SU-DHL-6 (cell line): ENCODE results near the gene SLC5A5.

Source experiments
- H2AFZ ChIP-seq: fragments of 200-600 bp; sonication (generic); 2 replicates; pipeline ENCODE4 v1.6.1; 2014; ENCODE audit warnings: low read depth, mild to moderate bottlenecking, moderate library complexity, mixed read lengths, antibody characterized with exemption, low read length; ENCODE audit not compliant: severe bottlenecking
- H3F3A ChIP-seq: fragments of 200-600 bp; shearing (Covaris generic); 2 replicates; pipeline ENCODE4 v1.6.0; 2016; ENCODE audit warnings: antibody characterized with exemption, mild to moderate bottlenecking; ENCODE audit not compliant: insufficient read depth
- H3K27ac ChIP-seq: fragments of 200-600 bp; sonication (generic); 2 replicates; pipeline ENCODE4 v1.5.1; 2016; ENCODE audit warnings: low read depth, mild to moderate bottlenecking, low read length, moderate library complexity, mixed read lengths
- H3K27me3 ChIP-seq: fragments of 200-600 bp; sonication (generic), shearing (Covaris generic); 2 replicates; pipeline ENCODE4 v1.6.0; 2014; ENCODE audit warnings: mild to moderate bottlenecking, low read length
- H3K36me3 ChIP-seq: fragments of 200-600 bp; sonication (generic); 2 replicates; pipeline ENCODE4 v1.6.1; 2014; ENCODE audit warnings: mild to moderate bottlenecking, low read length, mixed read lengths
- H3K4me2 ChIP-seq: fragments of 300-600, 200-600 bp; shearing (Covaris generic), sonication (generic); 2 replicates; pipeline ENCODE4 v1.6.0; 2014; ENCODE audit warnings: low read length, low read depth, mild to moderate bottlenecking; ENCODE audit not compliant: poor library complexity, severe bottlenecking
- H3K4me3 ChIP-seq: fragments of 200-600 bp; sonication (generic); 2 replicates; pipeline ENCODE4 v1.5.1; 2014; ENCODE audit warnings: antibody characterized with exemption, low read length, mild to moderate bottlenecking, mixed read lengths; ENCODE audit not compliant: insufficient read depth, poor library complexity, severe bottlenecking
- H3K79me2 ChIP-seq: fragments of 200-600 bp; sonication (generic); 2 replicates; pipeline ENCODE4 v1.6.1; 2014; ENCODE audit warnings: mild to moderate bottlenecking, low read length, moderate library complexity; ENCODE audit not compliant: insufficient read depth
- H3K9ac ChIP-seq: fragments of 200-600 bp; sonication (generic); 2 replicates; pipeline ENCODE4 v1.7.0; 2014; ENCODE audit warnings: mild to moderate bottlenecking, low read length
- H3K9me2 ChIP-seq: fragments of 200-600 bp; sonication (generic); replicated peaks from 2 replicates; pipeline ENCODE4 v1.6.1; 2014; ENCODE audit warnings: low read length; ENCODE audit not compliant: insufficient read depth
- H3K9me3 ChIP-seq: fragments of 200-600 bp; sonication (generic); 2 replicates; pipeline ENCODE4 v1.6.1; 2014; ENCODE audit warnings: low read length, mixed read lengths; ENCODE audit not compliant: insufficient read depth
- H4K20me1 ChIP-seq: fragments of 200-600 bp; sonication (generic); 2 replicates; pipeline ENCODE4 v1.6.1; 2014; ENCODE audit warnings: low read depth, mild to moderate bottlenecking, antibody characterized with exemption, low read length, moderate library complexity, mixed read lengths
- EZH2phosphoT487 ChIP-seq: fragments of 200-600 bp; sonication (generic), shearing (Covaris generic); conservative IDR thresholded peaks from 2 replicates; pipeline ENCODE4 v1.6.1; 2018; ENCODE audit warnings: mild to moderate bottlenecking, antibody characterized with exemption, low read length, moderate library complexity, mixed read lengths
- TF ChIP-seq, protein P1 (sequence below): fragments of 200-600 bp; sonication (generic); IDR thresholded peaks from one replicate; pipeline ENCODE4 v1.5.1; 2017; ENCODE audit warnings: antibody characterized with exemption, mild to moderate bottlenecking, low read length, moderate library complexity; ENCODE audit not compliant: insufficient read depth, poor library complexity, severe bottlenecking

Gene SLC5A5

DNA sequence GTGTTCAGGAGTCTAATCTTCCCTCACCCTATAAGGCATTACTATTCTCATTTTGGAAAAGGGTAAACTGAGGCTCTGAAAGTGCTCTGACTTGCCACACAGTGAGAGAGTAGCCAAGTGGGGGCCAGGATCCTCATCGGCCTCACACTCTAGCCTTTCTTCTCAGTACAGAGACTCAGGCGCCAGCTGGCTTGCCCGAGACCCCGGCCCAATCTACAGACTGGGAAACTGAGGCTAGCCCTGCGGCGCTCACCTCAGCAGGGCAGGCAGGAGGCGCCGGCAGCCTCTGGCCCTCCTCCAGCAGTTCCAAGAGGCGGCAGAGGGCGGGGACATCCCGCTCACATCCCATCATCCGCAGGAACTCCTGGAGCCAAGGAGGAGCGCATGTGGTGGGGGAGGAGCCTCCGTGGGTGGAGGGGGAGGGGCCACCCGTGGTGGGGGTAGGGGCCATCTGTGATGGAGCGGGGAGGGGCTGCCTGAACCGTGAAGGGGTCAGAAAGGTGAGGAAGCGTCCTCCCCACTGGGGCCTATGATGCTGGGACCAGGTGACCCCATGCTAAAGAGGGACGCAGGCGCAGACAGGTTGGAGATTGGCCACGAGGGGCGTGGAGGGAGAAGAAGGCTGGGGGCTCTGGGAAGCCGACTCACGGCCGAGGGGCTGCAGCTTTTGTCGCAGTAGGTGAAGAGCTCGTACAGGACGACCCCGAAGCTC, 41.7 kb upstream of the SLC5A5 start:
- Histone ChIP-seq H3K27me3 (no peaks in the 10 kb centered on the region), H3K4me3 (no peak overlapping the region), H2AFZ (no peak overlapping the region), H3K4me2 (no peak overlapping the region), H3K79me2 (no peaks in the 10 kb centered on the region), H3F3A (no peaks in the 10 kb centered on the region), H3K9ac (no peak overlapping the region), H3K9me3 (no peaks in the 10 kb centered on the region), H4K20me1 (no peaks in the 10 kb centered on the region), H3K9me2 (no peaks in the 10 kb centered on the region), H3K36me3 (no peaks in the 10 kb centered on the region), H3K27ac (no peak overlapping the region)
- TF ChIP-seq EZH2phosphoT487: no peak
- TF ChIP-seq, protein P1, sequence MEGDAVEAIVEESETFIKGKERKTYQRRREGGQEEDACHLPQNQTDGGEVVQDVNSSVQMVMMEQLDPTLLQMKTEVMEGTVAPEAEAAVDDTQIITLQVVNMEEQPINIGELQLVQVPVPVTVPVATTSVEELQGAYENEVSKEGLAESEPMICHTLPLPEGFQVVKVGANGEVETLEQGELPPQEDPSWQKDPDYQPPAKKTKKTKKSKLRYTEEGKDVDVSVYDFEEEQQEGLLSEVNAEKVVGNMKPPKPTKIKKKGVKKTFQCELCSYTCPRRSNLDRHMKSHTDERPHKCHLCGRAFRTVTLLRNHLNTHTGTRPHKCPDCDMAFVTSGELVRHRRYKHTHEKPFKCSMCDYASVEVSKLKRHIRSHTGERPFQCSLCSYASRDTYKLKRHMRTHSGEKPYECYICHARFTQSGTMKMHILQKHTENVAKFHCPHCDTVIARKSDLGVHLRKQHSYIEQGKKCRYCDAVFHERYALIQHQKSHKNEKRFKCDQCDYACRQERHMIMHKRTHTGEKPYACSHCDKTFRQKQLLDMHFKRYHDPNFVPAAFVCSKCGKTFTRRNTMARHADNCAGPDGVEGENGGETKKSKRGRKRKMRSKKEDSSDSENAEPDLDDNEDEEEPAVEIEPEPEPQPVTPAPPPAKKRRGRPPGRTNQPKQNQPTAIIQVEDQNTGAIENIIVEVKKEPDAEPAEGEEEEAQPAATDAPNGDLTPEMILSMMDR: no peak

DNA sequence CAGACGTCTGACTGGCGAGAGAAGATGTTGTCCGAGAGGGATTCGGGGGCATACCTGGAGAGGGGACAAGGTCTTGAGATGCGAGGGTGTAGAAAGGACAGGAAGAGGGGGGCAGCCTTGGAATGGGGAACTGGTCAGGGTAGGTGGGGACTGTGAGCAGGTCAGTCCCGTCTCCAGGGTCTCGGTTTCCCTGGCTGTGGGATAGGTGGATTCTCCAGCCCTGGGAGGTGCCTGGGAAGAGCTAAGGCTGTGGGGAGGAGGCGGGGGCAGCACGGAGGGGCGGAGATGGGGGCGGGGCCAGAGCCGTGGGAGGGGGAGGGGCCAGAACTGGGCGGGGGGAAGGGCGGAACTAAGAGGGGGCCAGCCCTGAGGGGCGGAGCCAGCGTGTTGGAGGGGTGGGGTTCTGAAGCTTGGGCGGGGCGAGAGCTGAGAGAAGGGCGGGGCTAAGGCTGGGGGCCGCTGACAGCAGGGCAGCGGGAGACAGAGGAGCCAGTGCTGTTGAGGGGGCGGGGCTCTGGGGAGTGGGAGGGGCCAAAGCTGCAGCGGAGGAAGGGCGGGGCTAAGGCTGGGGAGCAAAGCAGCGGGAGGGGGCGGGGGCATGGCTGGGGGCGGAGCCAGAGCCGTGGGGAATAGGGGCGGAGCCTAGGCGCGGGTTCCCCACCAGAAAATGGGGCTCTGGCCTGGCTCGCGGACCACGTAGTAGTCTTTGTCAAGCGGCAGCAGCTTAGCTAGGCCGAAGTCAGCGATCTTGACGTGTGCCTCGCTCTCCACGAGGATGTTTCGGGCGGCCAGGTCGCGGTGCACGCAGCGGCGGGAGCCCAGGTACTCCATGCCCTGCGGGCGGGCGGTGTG, 41.0 kb upstream of the SLC5A5 start:
- Histone ChIP-seq H3K9ac (no peak overlapping the region), H3K36me3 (no peaks in the 10 kb centered on the region), H3K27ac (no peak overlapping the region), H3K27me3 (no peaks in the 10 kb centered on the region), H3K9me2 (no peaks in the 10 kb centered on the region), H3F3A (no peaks in the 10 kb centered on the region), H4K20me1 (no peaks in the 10 kb centered on the region), H2AFZ (no peak overlapping the region), H3K4me3 (no peak overlapping the region), H3K79me2 (no peaks in the 10 kb centered on the region), H3K9me3 (no peaks in the 10 kb centered on the region), H3K4me2 (no peak overlapping the region)
- TF ChIP-seq, protein P1: no peak
- TF ChIP-seq EZH2phosphoT487: no peak

- Histone ChIP-seq H3K36me3 (no peaks in the 10 kb centered on the region), H3K79me2 (no peaks in the 10 kb centered on the region), H2AFZ (no peak overlapping the region), H3K9me2 (no peaks in the 10 kb centered on the region), H3K27ac (no peak overlapping the region), H3K9ac (no peak overlapping the region), H4K20me1 (no peaks in the 10 kb centered on the region), H3K4me2 (no peak overlapping the region), H3F3A (no peaks in the 10 kb centered on the region), H3K9me3 (no peaks in the 10 kb centered on the region), H3K27me3 (no peaks in the 10 kb centered on the region), H3K4me3 (no peak overlapping the region)
- TF ChIP-seq, protein P1: no peak
- no peak for TF ChIP-seq EZH2phosphoT487
These were observed 40.3 kb upstream of the SLC5A5 start for GRCh38 chr19:17831419-17831888.
